Measurements from ENCODE around the gene SBNO1.

DNA sequence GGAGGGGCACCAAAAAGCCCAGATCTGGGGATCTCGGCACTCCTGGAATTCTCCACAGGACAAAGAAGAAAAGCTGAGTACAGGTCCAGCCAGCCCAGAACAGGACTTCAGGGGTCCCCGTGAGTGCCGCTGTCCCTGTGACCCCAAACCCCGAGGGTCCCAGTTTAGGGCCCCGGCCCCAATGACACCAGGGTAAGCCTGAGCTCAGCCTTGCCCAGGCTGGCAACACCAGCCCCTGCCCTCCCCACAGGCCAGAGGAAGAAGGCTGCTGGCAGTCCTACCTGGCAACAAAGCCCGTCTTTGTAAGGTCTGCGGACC lies 94.8 kb downstream of the SBNO1 start:
- TF ChIP-seq, protein P1, sequence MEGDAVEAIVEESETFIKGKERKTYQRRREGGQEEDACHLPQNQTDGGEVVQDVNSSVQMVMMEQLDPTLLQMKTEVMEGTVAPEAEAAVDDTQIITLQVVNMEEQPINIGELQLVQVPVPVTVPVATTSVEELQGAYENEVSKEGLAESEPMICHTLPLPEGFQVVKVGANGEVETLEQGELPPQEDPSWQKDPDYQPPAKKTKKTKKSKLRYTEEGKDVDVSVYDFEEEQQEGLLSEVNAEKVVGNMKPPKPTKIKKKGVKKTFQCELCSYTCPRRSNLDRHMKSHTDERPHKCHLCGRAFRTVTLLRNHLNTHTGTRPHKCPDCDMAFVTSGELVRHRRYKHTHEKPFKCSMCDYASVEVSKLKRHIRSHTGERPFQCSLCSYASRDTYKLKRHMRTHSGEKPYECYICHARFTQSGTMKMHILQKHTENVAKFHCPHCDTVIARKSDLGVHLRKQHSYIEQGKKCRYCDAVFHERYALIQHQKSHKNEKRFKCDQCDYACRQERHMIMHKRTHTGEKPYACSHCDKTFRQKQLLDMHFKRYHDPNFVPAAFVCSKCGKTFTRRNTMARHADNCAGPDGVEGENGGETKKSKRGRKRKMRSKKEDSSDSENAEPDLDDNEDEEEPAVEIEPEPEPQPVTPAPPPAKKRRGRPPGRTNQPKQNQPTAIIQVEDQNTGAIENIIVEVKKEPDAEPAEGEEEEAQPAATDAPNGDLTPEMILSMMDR (IDR thresholded peaks at IDR 0.05; ENCODE audit: low read depth, low read length, poor library complexity, severe bottlenecking) = no peak
- TF ChIP-seq EZH2phosphoT487 (IDR thresholded peaks at IDR 0.05; ENCODE audit: borderline replicate concordance, low read length) = no peak

All from DOHH2 (cell line).